ENCODE results near the gene LXN.

The LXN gene

DNA sequence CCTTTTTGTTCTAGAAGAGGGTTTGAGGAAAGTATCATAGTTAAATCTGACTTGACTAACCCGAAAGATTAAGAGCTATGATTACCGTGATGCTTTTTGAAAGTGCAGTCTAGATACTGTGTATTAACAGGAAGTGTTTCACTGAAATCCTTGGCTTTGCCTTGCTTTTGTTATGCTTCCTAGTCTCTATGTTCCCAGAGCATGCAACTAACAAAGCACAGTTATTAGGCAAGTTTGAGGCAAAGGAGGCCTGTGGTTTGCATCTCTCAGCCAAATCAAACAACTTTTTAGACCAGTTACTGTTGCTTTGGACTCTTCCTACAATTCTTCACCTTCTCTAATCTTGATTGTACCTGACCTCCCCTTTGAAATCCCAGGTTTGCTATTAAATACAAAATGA is 3.9 kb downstream of the LXN start:
- DNase-seq (ENCODE audit: low read depth): no peak

DNA sequence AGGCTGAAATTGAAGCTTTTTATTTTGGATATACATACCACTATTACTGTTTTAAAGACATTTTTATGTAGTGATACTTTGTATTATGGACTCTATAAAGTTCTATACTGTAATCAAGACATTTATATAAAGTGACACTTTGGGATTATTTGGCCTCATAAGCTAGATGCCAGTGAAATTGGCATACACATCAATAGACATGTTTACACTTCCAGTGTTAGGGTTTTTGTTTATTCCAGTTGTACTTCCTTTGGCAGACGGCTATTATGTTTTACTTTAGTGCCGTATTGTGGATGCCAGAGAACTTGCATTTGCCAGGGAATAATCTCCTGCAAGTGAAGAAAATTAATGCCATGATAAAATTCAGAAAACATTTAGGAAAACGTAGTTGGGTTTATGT is 6.0 kb downstream of the LXN start:
- no peak for DNase-seq (ENCODE audit: low read depth)

DNA sequence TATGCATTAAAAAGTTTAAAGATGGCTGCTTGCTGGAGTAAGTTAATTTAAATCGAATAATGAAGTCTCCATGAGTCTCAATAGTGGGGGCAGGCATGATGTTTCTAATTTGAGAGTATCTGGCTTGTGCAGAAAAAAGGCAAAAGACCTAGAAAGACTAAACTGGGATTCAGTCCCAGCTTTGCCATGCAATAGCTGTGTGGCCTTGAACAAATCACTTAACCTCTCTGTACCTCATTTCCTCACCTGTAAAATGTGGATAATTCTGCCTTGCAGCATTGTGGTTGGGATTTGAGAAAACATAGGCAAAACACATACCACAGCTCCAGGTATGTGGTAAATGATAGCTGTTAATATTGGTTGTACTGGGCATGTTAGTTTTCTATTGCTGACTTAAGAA is 8.6 kb downstream of the LXN start:
- no peak for DNase-seq (ENCODE audit: low read depth)

DNA sequence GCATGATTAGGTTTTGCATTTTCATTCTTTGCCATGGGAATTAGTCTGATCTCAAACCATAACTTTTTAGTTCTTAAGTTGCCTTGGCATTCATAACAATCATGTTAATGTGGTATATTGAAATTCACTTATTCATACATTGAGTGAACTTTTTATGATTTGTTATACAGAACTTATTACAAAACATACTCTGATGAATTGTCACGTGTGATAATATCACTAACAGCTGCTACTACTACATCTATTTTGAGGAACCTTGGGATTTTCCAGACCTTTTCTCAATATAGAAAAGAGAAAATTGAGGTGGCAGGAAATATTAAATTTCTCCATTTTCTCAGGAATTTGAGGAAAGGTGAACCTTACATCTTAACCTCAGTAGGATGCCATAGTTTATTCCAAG is 9.2 kb downstream of the LXN start:
- no peak for DNase-seq (ENCODE audit: low read depth)

DNA sequence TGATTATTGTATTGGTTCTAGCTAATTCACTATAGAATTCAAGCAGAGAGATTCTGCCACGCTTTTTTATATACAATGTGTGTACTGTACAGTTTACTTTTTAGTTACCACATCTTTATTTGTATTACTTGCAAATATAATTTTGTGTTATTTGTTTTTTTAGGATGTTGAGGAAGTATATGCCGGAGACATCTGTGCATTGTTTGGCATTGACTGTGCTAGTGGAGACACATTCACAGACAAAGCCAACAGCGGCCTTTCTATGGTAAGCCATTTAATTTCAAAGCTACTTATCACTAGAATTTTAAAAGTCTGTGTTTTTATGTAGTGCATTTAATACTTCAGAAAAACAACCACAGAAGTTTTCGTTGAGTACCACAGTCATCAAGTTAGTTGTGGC is 11.7 kb downstream of the LXN start:
- no peak for DNase-seq (ENCODE audit: low read depth)

DNA sequence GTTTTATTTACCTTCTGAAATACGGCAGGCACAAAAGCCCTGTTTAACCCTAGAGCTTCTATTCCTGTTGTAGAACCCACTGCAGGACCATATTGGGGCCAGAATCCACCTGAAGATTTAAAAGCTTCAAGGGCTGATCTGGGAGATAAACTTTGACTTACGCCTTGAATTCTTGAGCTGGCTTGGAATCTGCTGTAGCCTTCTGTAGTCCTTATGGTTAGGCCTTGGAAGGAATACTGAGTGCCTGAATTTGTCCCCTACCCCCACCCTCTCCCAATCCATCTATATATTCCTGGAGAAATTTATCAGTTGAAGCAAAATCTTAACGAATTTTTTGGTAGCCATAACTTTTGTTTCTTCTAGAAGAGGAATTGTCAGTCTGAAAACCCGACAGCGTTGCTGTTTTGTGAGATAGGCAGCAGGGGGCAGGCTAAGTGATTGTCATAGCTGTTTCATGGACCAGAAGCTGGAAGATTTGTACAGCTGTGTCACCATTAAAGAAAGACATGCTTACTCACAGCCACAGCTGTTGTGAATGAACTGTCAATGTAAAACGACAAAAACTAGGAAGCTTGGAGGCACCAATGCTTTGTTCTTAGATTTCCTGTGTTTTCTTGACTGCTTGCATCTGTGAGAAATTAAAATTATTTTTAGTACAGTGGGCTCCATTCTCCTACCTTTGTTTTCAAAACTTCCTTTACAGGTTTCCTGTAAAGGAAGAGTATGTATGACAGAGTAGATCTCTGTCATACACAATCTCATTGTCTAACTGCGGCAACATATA is 12.8 kb downstream of the LXN start:
- peak; percentile 25 for DNase-seq (ENCODE audit: low read depth)

DNA sequence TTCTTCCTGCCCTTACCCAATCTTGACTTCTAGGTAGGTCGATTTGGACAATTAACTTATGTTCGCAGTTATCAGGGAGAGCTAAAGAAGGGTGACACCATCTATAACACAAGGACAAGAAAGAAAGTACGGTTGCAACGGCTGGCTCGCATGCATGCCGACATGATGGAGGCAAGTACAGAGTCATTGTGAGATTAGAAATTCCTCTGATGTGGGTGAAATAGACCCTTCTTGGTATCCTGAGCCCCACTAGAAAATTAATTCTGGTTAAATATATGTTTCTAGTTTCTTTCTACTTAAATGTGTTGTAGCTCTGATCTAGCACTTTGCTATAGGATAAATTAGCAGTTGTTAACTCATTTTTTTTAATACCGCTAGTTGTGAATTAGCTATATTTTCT is 13.6 kb downstream of the LXN start:
- DNase-seq (ENCODE audit: low read depth): no peak

DNA sequence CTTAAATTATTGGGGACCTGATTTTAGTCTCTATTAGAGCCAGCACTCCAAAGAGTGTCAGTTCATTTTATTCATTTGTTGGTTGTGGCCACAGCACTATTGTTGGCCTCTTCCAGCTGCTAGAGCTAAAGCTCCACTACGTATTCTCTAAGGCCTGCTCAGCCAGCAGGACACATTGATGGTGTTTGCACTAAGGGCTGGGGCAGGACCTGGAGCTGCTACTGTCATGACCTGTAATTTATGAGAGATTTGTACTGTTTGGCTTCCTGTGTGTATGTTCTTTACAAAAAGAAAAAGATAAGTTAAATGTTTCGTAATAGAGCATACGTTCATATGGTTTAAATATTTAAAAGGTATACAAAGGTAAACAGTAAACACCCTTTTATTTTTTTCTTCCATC is 20.0 kb downstream of the LXN start:
- no peak for DNase-seq (ENCODE audit: low read depth)

DNA sequence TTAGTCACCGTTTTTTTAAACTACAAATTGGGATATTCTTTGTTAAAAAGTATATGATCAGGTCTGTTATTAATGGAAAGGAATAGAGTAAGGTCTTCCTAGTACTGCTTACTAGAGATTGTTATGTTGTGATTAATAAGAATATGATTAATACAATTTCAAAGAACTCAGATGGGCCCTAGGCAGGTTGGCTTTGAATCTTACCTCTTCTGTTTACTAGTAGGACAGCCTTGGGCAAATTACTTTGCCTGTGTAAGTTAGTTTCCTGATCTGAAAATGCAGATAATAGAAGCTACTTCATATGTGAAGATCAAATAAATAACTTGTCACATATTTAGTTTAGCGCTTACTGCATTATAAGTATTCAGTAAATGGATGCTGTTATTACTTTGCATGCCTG is 21.3 kb downstream of the LXN start:
- no peak for DNase-seq (ENCODE audit: low read depth)

DNA sequence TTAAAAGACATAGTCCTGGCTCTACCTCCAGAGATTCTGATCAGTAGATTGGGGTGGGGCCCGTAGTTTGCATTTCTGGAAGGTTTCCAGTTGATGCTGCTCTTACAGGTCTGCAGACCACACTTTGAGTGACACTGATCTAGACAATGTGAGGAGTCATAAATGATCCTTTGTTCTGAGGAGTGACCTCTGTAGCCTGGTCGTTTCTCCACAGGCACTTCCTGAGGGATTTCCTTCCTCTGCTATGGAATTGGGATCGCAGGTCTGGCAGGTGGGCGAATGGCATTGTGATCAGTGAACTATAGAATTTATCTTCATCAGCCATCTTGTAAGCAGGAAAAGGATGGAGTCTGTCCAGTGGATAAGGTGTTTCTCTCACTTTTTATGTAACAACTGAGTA is 22.7 kb downstream of the LXN start:
- DNase-seq (ENCODE audit: low read depth): no peak

DNA sequence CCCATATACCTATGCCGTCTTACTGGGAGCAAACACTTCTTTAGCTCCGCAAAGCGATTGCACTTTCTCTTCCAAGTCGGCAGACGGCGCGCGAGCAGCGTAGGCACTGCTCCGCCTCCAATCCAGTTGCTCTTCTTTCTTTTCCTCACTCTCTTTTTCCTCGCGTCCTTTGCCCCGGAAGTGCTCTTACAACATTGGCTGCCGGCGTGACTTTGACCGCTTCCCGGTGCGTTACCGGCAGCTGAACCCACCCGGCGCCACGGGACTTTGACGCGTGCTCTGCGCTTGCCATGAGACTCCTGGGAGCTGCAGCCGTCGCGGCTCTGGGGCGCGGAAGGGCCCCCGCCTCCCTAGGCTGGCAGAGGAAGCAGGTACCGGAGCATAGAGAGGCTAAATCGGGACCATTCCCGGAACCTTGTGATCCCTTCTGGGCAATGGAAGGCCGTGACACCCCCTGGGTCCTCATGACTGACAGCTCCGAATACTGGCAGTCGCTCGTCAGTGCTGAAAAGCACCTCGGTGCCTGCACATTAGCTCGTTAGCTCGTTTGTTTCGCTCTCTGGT is 28.0 kb downstream of the LXN start, which contains the start of gene GFM1:
GFM1 (plus strand) TSS at position 183 of the 564 bp plus-strand sequence; CDS start at position 291, 108 bp downstream.
- peak; percentile 80 for DNase-seq (ENCODE audit: low read depth)

DNA sequence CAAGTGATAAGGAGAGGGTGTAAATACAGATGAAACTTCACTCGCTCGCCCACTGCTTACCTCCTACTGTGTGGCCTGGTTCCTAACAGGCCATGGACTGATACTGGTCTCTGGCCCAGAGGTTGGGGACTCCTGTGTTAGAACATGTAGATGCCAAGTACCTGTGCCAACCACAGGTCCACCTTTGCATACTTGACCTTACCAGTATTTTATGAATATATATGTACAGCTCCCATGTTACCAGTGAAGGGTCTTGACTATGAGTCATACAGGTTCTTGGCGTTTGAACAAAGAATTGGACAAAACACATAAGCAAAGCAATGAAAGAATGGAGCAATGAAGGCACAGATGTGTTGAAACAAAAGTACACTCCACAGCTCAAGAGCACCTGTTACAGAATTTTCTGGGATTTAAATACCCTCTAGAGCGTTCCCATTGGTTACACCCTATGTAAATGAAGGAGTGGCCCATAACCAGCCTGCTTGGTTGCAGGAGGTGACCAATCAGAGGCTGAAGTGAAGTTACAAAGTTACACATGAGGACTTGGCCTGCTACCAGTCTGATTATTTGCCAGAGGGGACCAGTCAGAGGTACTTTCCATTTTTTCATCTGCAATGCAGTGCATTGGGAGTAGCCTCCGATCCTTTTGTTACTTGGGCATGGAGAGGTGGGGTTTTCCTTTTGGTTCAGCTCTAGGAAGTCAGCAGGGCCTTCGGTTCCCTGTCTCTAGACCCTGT is 29.8 kb downstream of the LXN start:
- DNase-seq (ENCODE audit: low read depth): no peak

DNA sequence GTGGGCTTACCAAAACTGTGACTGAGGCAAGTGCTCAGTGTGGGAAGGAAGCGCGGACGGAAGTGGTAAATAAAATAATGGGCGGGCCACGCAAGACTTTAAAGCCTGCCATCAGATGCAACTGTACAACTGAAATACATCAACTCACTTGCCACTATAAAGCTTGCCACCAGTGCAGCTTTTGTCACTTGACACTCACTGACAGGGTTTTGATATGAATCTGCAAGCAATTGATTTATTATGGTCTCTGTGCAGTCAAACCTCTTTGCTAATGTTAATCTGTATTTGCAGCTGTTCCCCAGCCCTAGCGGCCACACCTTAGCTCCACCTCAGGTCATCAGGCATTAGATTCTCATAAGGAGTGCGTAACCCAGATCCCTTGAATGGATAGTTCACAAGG is 30.4 kb downstream of the LXN start:
- no peak for DNase-seq (ENCODE audit: low read depth)

DNA sequence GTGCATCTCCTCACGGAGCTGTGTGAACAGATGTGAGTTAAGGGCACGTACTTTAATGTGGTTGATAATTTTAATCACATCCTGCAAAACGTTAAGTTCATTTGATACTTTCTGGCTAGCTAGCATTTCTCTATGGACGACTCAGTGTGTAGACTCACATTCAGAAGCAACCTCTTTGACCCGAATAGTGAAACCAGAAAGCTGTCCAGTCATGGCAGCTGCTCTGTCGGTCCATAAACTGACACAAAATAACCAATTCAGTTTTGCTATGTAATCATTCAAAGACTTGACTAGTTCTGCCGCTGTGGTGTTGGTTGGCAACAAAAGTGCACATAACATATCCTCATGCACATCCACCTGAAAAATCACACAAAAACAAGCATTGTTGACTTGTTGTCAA is 31.8 kb downstream of the LXN start:
- DNase-seq (ENCODE audit: low read depth): no peak

DNA sequence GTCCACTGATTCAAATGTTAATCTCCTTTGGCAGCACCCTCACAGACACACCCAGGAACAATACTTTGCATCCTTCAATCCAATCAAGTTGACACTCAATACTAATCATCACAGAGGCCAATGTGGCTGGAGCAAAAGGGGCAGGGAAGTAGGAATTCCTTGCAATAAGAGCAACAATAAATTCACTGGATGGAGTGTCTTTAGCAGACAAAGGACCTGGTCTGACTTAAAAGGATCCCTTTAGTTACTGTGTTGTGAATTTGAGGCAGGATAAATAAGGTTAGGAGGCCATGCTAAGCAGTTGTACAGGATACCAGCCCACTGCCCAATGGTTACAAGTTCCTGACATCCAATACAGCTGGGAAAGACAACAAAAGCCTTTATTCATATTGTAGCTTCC is 40.5 kb downstream of the LXN start:
- DNase-seq (ENCODE audit: low read depth): no peak

DNA sequence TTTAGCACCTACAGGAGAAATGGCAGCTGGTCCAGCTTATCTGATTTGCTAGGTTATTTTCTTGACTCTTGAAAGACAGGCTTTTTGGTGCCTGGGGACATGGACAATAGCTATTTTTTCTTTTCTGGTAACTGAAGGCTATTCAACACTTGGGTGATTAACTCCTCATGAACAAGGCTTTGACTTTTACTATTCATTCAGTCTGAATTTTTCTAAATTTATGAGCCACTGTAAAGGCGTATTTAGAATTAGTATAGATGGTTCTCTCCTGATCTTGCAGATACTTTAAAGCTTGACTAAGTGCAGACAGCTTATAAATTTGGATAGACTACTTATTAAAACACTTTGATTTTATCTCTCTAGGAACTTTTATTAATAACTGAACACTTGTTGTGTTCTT is 46.6 kb downstream of the LXN start:
- no peak for DNase-seq (ENCODE audit: low read depth)

DNA sequence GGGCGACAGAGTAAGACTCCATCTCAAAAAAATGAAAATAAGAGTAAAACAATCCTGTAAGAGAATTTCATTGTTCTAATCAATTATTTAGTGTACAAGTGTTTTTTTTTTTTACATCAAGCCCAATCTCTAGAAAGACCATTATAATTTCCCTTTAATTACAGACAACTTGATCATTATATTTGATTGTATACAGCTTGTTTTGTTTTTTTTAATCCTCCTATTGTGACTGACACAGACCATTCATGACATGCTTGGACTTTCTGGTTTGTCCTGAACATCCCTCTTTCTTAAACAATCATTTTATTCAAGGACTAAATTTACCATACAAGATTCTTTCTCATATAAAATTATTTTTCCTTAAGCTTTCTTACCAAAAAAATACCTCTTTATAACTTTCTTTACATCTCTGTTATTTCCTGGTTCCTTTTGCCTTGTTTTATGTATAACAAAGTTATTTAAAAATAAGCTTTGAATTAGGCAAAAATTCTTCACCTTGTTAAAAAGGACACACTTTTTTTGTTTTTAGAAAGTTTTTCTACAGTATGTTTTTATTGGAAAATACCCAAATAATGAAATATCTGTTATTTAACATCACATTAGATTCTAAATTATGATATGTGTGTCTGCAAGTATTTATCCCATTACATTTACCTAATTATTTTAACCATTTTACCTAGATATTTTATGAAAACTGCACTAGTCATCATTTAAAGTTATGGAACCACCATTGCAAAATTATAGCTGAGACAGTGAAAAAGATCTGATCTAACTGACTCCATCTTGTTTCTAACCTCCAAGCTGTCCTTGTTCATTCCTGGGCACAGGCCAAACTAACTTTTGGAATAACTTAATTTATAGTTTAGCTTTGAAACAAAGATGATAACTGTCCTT is 54.2 kb downstream of the LXN start:
- DNase-seq (ENCODE audit: low read depth): no peak
